ENCODE measurements around the gene TANC2.
"Not testable (repeated sequence)": the region's sequence is repeated elsewhere in the genome, so short reads cannot be mapped to it uniquely, and the experiment has no call there.

TANC2 gene

GRCh38 chr17:62970610-62971009 is 4.6 kb downstream of the TANC2 start:
- no peak for TF ChIP-seq CTCF (IDR thresholded peaks at IDR 0.05; ENCODE audit: insufficient read depth, low read depth, low read length, missing control alignments)
- H3K4me3 ChIP-seq (ENCODE audit: low read depth, low read length): no peak overlapping the region
- no peak for DNase-seq (ENCODE audit: low read depth)

GRCh38 chr17:62971853-62972252 is 5.8 kb downstream of the TANC2 start:
- DNase-seq (ENCODE audit: low read depth): no peak
- H3K4me3 ChIP-seq (ENCODE audit: low read depth, low read length): no peak overlapping the region
- TF ChIP-seq CTCF (IDR thresholded peaks at IDR 0.05; ENCODE audit: insufficient read depth, low read depth, low read length, missing control alignments): no peak

- no peak for TF ChIP-seq CTCF (IDR thresholded peaks at IDR 0.05; ENCODE audit: insufficient read depth, low read depth, low read length, missing control alignments)
- DNase-seq (ENCODE audit: low read depth): no peak
- no peak overlapping the region for H3K4me3 ChIP-seq (ENCODE audit: low read depth, low read length)
Observed at GRCh38 chr17:62974788-62975187, 8.8 kb downstream of the TANC2 start.

GRCh38 chr17:62975206-62975605 is 9.2 kb downstream of the TANC2 start:
- DNase-seq (ENCODE audit: low read depth): no peak
- TF ChIP-seq CTCF (IDR thresholded peaks at IDR 0.05; ENCODE audit: insufficient read depth, low read depth, low read length, missing control alignments): no peak
- no peak overlapping the region for H3K4me3 ChIP-seq (ENCODE audit: low read depth, low read length)

GRCh38 chr17:62976643-62977231 is 10.7 kb downstream of the TANC2 start:
- not testable (repeated sequence) for DNase-seq (ENCODE audit: low read depth); H3K4me3 ChIP-seq (ENCODE audit: low read depth, low read length)

GRCh38 chr17:62980842-62981241 is 14.8 kb downstream of the TANC2 start:
- DNase-seq (ENCODE audit: low read depth): no peak
- no peak overlapping the region for H3K4me3 ChIP-seq (ENCODE audit: low read depth, low read length)
- TF ChIP-seq CTCF (IDR thresholded peaks at IDR 0.05; ENCODE audit: insufficient read depth, low read depth, low read length, missing control alignments): no peak

- TF ChIP-seq CTCF (IDR thresholded peaks at IDR 0.05; ENCODE audit: insufficient read depth, low read depth, low read length, missing control alignments): no peak
- no peak overlapping the region for H3K4me3 ChIP-seq (ENCODE audit: low read depth, low read length)
- no peak for DNase-seq (ENCODE audit: low read depth)
Observed at GRCh38 chr17:62981933-62982332, 15.9 kb downstream of the TANC2 start.

All from GM12865 (cell line).